ENCODE data around the gene TASL.

DNA sequence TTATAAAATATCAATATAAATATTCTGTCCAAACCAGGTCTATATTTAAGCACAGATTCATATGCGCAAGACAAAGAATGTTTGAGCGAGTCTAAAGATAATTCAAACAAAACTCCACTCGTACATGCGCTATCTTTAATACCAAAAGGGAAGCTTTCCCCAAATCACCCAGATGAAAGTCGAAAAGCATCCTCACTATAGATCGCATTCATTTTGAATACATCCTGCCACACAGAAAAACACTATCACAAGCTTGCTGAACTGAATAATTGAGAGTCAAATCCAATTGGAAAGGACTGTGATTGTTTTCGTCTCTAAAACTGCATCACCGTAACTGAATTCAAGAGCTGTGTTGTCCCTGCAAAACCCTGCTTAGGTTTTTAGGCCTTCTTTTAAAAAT lies 685 bp downstream of the TASL start:
- TF ChIP-seq ZNF10 (tag by site-specific recombination; IDR thresholded peaks at IDR 0.05) (no peak), ZNF555 (tag by site-specific recombination; conservative IDR thresholded peaks at IDR 0.05) (no peak)
- TF ChIP-seq, protein P1, sequence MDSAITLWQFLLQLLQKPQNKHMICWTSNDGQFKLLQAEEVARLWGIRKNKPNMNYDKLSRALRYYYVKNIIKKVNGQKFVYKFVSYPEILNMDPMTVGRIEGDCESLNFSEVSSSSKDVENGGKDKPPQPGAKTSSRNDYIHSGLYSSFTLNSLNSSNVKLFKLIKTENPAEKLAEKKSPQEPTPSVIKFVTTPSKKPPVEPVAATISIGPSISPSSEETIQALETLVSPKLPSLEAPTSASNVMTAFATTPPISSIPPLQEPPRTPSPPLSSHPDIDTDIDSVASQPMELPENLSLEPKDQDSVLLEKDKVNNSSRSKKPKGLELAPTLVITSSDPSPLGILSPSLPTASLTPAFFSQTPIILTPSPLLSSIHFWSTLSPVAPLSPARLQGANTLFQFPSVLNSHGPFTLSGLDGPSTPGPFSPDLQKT (IDR thresholded peaks at IDR 0.05; ENCODE audit: borderline replicate concordance, low read depth, low read length), result no peak

Data from HEK293 (cell line).